ENCODE measurements around the gene GLI1.

DNA sequence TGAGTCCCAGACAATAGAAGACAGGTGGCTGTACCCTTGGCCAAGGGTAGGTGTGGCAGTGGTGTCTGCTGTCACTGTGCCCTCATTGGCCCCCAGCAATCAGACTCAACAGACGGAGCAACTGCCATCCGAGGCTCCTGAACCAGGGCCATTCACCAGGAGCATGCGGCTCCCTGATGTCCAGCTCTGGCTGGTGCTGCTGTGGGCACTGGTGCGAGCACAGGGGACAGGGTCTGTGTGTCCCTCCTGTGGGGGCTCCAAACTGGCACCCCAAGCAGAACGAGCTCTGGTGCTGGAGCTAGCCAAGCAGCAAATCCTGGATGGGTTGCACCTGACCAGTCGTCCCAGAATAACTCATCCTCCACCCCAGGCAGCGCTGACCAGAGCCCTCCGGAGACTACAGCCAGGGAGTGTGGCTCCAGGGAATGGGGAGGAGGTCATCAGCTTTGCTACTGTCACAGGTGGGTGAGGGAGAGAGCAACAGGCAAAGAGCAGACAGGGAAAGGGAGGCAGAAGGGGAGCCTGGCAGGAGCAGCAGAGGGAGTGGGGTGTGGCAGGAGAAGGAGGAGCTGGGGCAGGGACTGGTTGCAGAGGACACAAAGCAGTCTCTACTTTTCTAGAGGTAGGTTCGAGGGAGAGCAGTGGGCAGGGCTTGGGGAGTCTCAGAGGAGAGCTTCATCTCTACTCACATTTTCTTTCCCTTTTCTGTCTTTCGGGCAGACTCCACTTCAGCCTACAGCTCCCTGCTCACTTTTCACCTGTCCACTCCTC is 4.0 kb upstream of the GLI1 start:
- TF ChIP-seq CTCF (IDR thresholded peaks at IDR 0.05) = no peak
- no peak for TF ChIP-seq ZFP36 (IDR thresholded peaks at IDR 0.05; ENCODE audit: borderline replicate concordance, partially characterized antibody)
- no peak for TF ChIP-seq MYC (IDR thresholded peaks at IDR 0.05; ENCODE audit: borderline replicate concordance, low read length)
